Heart right ventricle (tissue), 16 donors: ENCODE results near the gene CA4. TPM values are rescaled to one million over a fixed set of nuclear protein-coding genes. Genes with fewer than 3 reads are reported as not detected.
"Not testable (repeated sequence)": the region's sequence is repeated elsewhere in the genome, so short reads cannot be mapped to it uniquely, and the experiment has no call there.

Experiments used
- ATAC-seq, 8 donors: fragments of 200-7000 bp; cut with Tn5 transposase; one replicate each; pipeline ENCODE4 v1.9.1; 2020; ENCODE audit warnings: mild to moderate bottlenecking in 8 of 8, moderate library complexity in 8 of 8, moderate number of reproducible peaks in 1 of 8
- DNase-seq, 2 donors: peaks; one replicate each; pipeline ENCODE4 v3.0.0-alpha.2; 2020
- H3K27ac ChIP-seq, 10 donors: fragments of 200-600 bp; sonication (generic) in 2 of 10; one replicate each; pipeline versions ENCODE4 v1.5.0 to v1.8.0; 2020 to 2022; ENCODE audit warnings: mild to moderate bottlenecking in 3 of 10
- H3K27me3 ChIP-seq, 7 donors: fragments of 200-600 bp; one replicate each; pipeline ENCODE4 v1.8.0; 2021 to 2022; ENCODE audit warnings: mild to moderate bottlenecking in 2 of 7
- H3K36me3 ChIP-seq, 9 donors: fragments of 200-600 bp; sonication (generic) in 1 of 9; one replicate each; pipeline versions ENCODE4 v1.5.0 to v1.8.0; 2020 to 2022; ENCODE audit warnings: mild to moderate bottlenecking in 2 of 9
- H3K4me1 ChIP-seq, 9 donors: fragments of 200-600 bp; sonication (generic) in 1 of 9; one replicate each; pipeline versions ENCODE4 v1.5.0 to v1.8.0; 2020 to 2022; ENCODE audit warnings: mild to moderate bottlenecking in 4 of 9
- H3K4me3 ChIP-seq, 10 donors: fragments of 200-600 bp; sonication (generic) in 2 of 10; one replicate each; pipeline versions ENCODE4 v1.5.0 to v1.8.0; 2020 to 2022; ENCODE audit warnings: mild to moderate bottlenecking in 7 of 10, moderate library complexity in 2 of 10
- H3K9me3 ChIP-seq, 11 donors: fragments of 200-600 bp in 10 of 11; sonication (generic) in 2 of 11; one replicate each; pipeline versions ENCODE4 v1.5.0 to v1.8.0; 2013 to 2022; ENCODE audit warnings: mild to moderate bottlenecking in 2 of 11, control low read depth in 1 of 11, moderate library complexity in 1 of 11
- CTCF ChIP-seq, 9 donors: fragments of 200-600 bp; sonication (generic) in 2 of 9; IDR thresholded peaks; one replicate each; pipeline versions ENCODE4 v1.5.0 to v1.8.0; 2021 to 2022; ENCODE audit warnings: antibody characterized with exemption in 9 of 9, mild to moderate bottlenecking in 5 of 9, moderate library complexity in 1 of 9
- WGBS, 2 donors: extraction: QIAGEN DNeasy Blood & Tissue Kit; methylation state at CpG; one replicate each; pipeline ENCODE4 v1.1.7; 2013; ENCODE audit warnings: inconsistent platforms in 1 of 2; 5-methylcytosine and 5-hydroxymethylcytosine counted together
- intact Hi-C, 10 donors: fragments of 100-400 bp; cut with DNase I; formaldehyde crosslinking; loops; one replicate each; pipeline versions ENCODE4 v1.11.1 to v1.14.2; 2022
- polyA plus RNA-seq, 2 donors: library from polyadenylated mRNA; stranded (reverse); fragments of 200-250 nt; gene quantifications; one replicate each; pipeline ENCODE4 v1.2.3, GENCODE V29; 2013
- total RNA-seq, 10 donors: library from RNA; stranded (reverse); fragmentation: NEBNext Ultra II Directional in 3 of 10; extraction: Animal tissue kit (Norgen Biotek cat#: 25700) in 3 of 10; gene quantifications; one replicate each; pipeline versions ENCODE4 v1.2.1 to v1.2.4, GENCODE V29; 2021 to 2023
- donor health status: Arrhythmogenic right ventricular cardiomyopathy.
- donor health status: ischemic (EF 13 %, LVEDD 7.1; RV severe dilation, severe dysfunction).
- donor health status: healthy with polysubstance abuse.
- donor health status: DM: no; HTN: yes; CAD: no.
- donor health status: DM: no; HTN: no; CAD: no.
- donor health status: ischemic (EF 25% LVEDD 6.9; RV normal size, moderate dysfunction).
- donor health status: ischemic (EF 25% LVEDD 5.7; RV mildly dilated, moderate dysfunction).
- donor health status: healthy.
- donor health status: DM: yes; HTN: yes; CAD: no.
- donor health status: Ischemic cardiomyopathy.
- donor health status: ischemic (EF 35%, LVEDD 5.7; RV mildly dilated, moderate dysfunction).
- donor health status: nonischemic (EF 11% LVEDD 7.7; RV severe dilation, severe dysfunction).
- donor health status: DM: yes; HTN: yes; CAD: no.
- donor health status: PGD.
- donor health status: ischemic (EF 29% LVEDD 5.4; RV normal size, mild dysfunction).
- donor health status: nonischemic (EF 23%, LVEDD 6.1; RV moderate dilation, normal function).

The CA4 gene
- total and polyA plus RNA-seq, 12 donors, result 5.7 to 57.8 (median 16.2) TPM

GRCh38 chr17:60119807-60120748 lies 29.7 kb upstream of the CA4 start:
- H3K27me3 ChIP-seq, H3K36me3 ChIP-seq, H3K9me3 ChIP-seq, H3K27ac ChIP-seq, DNase-seq, H3K4me1 ChIP-seq, intact Hi-C loops: not testable (repeated sequence)
- peak; percentile 17 to 57 (median 44) for ATAC-seq
- peak overlapping the region in 4 of 10 donors; percentile 28 to 52 (median 32) for H3K4me3 ChIP-seq
- 0% methylated on average over 8 of the region's 114 CpGs; no CpG with 5 or more reads in 1 of the 2 donors for WGBS, 2 donors

GRCh38 chr17:60127068-60128064 lies 22.4 kb upstream of the CA4 start:
- ATAC-seq (no peak), DNase-seq (no peak)
- H3K4me3 ChIP-seq, result no peak overlapping the region
- peaks cover 0 to 6% (median 0%) of the 10 kb centered on the region in 9 donors for H3K36me3 ChIP-seq
- intact Hi-C loops, result no loop called here
- 81% methylated on average over 14 of the region's 14 CpGs for WGBS, 2 donors
- peaks cover 0 to 4% (median 0%) of the 10 kb centered on the region in 9 donors for H3K4me1 ChIP-seq
- H3K27ac ChIP-seq, result no peak overlapping the region
- peaks cover 0 to 12% (median 0%) of the 10 kb centered on the region in 7 donors for H3K27me3 ChIP-seq
- no peak for TF ChIP-seq CTCF (IDR thresholded peaks at IDR 0.05)
- no peaks in the 10 kb centered on the region for H3K9me3 ChIP-seq

- DNase-seq (peak in 1 of 2 donors; percentile 2), ATAC-seq (no peak)
- H3K27me3 ChIP-seq, result peaks cover 0 to 12% (median 0%) of the 10 kb centered on the region in 7 donors
- no peak for TF ChIP-seq CTCF (IDR thresholded peaks at IDR 0.05)
- WGBS, 2 donors, result 69 to 74% methylated on average over 8 of the region's 8 CpGs
- no peak overlapping the region for H3K27ac ChIP-seq
- H3K36me3 ChIP-seq, result peaks cover 0 to 12% (median 0%) of the 10 kb centered on the region in 9 donors
- intact Hi-C loops, result no loop called here
- H3K9me3 ChIP-seq, result no peaks in the 10 kb centered on the region
- H3K4me1 ChIP-seq, result peaks cover 0 to 5% (median 1%) of the 10 kb centered on the region in 9 donors
- no peak overlapping the region for H3K4me3 ChIP-seq
Measured at GRCh38 chr17:60128171-60128859, 21.5 kb upstream of the CA4 start.

GRCh38 chr17:60129164-60129563 lies 20.6 kb upstream of the CA4 start:
- intact Hi-C loops, result no loop called here
- H3K4me3 ChIP-seq, result no peak overlapping the region
- peaks cover 0 to 13% (median 8%) of the 10 kb centered on the region in 9 donors for H3K4me1 ChIP-seq
- H3K27ac ChIP-seq, result no peak overlapping the region
- H3K36me3 ChIP-seq, result peaks cover 0 to 16% (median 0%) of the 10 kb centered on the region in 9 donors
- ATAC-seq (no peak), DNase-seq (no peak)
- WGBS, 2 donors, result 89 to 95% methylated on average over 4 of the region's 4 CpGs
- no peak for TF ChIP-seq CTCF (IDR thresholded peaks at IDR 0.05)
- no peaks in the 10 kb centered on the region for H3K9me3 ChIP-seq
- H3K27me3 ChIP-seq, result peaks cover 0 to 12% (median 0%) of the 10 kb centered on the region in 7 donors
